Esophagus squamous epithelium (tissue), 4 donors: ENCODE measurements around the gene SLC17A7.

Source experiments
- CTCF ChIP-seq, 6 experiments: fragments of 450-650 bp in 4 of 6; fragments of 200-600 bp in 2 of 6; sonication (generic) in 2 of 6; IDR thresholded peaks; one replicate each; pipeline ENCODE4 v1.5.1; 2016 to 2019; ENCODE audit warnings: antibody characterized with exemption in 6 of 6, mild to moderate bottlenecking in 4 of 6, moderate library complexity in 4 of 6
- POLR2A ChIP-seq, 4 donors: fragments of 450-650 bp; IDR thresholded peaks; one replicate each; pipeline ENCODE4 v1.6.1; 2017; ENCODE audit warnings: antibody characterized with exemption in 4 of 4, mild to moderate bottlenecking in 4 of 4, moderate library complexity in 3 of 4

DNA sequence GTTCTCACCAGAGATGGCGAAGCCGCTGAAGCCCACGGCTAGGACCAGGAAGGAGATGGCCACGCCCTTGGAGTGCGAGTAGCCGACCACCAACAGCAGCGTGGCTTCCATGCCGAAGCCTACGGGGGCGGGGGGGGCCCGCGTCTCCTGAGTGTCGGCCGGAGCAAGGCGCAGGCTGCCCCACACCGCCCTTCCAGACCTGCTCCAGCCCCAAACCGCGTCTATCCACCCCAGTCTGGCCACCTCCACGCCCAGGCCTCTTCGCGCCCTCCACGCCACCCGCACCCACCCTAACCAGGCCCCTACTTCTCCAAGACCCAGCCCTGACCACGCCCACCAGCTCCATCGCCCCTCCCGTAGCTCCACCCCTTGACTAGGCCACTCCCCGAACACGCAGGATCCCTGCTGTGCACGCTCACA lies 10.0 kb downstream of the SLC17A7 start:
- TF ChIP-seq CTCF (IDR thresholded peaks at IDR 0.05) (no peak), POLR2A (IDR thresholded peaks at IDR 0.05) (no peak)
